GM18873 (cell line): ENCODE measurements around the gene FAM72B.
"Not testable (repeated sequence)": the region's sequence is repeated elsewhere in the genome, so short reads cannot be mapped to it uniquely, and the experiment has no call there.

Source experiments
- ATAC-seq: cut with Tn5 transposase; IDR thresholded peaks from one replicate; pipeline ENCODE4 v1.9.1; 2021; ENCODE audit warnings: mild to moderate bottlenecking, moderate library complexity, moderate number of reproducible peaks; ENCODE audit not compliant: unreplicated experiment, low FRiP score

Gene FAM72B

DNA sequence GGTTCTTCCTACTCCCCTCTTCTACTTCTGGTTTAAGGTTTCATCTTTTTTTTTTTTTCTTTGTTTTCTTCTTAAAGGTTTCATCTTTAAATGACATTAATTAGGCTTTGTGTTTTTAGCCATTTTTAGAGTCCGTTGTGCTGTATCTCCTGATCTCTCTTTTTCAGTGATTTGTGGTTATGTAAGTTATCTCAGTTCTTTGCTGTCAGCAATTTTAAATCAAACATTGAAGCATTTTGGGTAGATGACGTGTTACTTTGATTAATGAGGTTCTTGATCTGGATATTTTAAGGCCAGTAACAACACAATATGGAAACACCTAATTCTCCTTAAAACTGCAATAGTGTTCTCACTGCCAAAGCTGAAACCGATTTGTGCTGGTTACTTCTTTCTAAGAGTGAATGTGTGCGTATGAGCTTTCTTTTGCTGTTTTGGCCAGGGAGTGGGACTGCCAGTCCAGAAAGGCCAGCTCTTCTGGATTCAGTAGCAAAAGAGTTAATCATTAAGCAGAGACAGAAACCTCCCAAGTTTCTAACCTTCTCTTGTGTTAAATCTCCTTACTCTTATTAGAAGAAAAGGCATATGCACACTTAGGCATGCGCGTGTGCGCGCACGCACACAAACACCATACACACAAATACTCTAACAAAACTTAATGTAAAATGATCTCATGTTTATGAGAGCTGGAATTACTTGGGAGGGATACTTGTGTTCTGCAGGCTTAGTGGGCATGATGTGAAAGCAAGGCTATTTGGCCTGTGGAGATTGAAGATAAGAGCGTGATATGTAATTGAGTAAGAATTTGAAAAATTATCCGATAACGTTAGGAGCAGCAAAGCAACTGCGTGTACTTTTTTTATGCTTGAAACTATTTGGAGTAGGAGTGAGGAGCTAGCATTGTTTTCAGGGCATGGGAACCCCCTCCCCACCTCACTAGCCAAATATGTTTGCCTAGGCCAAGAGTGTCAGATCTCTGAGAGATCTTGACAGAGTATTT lies 17.1 kb upstream of the FAM72B start:
- not testable (repeated sequence) for ATAC-seq

- not testable (repeated sequence) for ATAC-seq
Measured at GRCh38 chr1:121200232-121200631, 16.1 kb upstream of the FAM72B start.

DNA sequence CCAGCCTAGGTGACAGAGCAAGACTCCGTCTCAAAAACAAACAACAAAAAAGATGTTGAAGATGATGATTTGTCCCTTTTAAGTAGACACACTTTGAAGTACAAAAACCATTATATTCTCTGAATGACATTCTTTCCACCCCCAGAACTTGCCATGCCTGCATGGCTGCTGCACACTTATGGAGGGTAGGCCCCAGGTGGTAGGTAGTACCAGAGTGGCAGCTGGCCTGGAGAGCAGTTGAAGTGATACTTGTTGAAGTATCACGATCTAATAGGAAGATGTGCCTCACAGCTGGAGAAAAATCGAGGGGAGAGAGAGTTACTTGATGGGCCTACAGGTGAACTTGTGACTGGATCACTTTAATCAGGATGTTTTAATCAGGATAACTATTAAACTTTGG lies 15.6 kb upstream of the FAM72B start:
- ATAC-seq = not testable (repeated sequence)

DNA sequence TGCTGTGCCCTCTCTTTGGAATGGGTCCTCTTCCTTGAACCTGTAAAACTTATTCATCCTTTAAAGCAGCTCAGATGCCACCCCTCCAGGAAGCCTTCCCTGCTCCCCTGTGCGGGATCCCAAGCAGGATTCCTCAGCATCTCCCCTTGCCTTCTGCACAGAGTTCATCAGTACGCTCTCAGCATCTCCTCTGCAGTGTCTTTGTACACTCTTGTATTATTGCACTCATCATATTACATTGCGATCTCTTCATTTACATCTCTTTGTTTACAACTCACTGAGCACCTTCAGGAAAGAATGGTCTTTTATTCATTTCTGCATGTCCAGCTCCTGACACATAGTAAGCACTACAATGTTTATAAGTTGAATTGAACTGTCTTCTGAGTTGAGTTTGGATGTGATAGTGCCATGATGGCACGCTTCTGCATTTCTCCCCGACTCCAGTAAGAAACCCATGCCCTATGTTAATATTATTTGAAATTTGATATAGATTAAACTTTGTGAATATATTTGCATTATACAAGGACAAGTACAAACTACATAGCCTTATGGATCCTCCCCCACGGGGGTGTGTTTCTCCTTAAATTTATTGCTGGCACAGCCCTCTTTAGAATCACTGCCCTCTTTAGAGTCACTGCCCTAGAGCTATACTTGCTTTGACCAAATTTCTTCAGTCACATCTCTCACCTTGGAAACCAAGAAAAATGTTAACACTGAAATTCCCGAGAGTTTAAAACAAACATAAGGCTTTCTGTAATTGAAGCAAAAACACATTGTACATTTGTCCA lies 13.1 kb upstream of the FAM72B start:
- not testable (repeated sequence) for ATAC-seq

GRCh38 chr1:121192512-121192911 lies 8.4 kb upstream of the FAM72B start:
- ATAC-seq = not testable (repeated sequence)

GRCh38 chr1:121187914-121188313 lies 3.8 kb upstream of the FAM72B start:
- not testable (repeated sequence) for ATAC-seq

DNA sequence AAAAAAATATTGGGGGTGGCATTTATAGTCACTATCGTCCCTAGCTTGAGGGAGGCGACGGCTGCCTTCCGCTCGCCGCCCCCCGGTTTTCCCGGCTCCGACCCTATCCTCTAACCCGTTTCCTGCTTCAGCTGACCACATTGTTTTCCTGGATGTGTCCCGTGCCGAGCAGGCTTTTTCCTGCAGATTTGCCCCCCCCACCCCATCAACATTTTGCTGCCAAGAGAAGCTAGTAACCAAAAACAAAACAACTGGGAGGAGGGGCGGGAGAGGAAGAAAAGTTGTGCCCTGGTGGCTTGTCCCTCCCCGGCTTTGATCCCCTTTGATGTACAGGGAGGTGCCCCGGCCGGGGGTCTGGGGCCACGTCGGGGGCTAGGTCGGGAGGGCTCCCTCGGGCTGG lies 2.1 kb upstream of the FAM72B start:
- not testable (repeated sequence) for ATAC-seq

GRCh38 chr1:121185140-121185708 lies 1.1 kb upstream of the FAM72B start:
- not testable (repeated sequence) for ATAC-seq

GRCh38 chr1:121183867-121184266 lies 273 bp downstream of the FAM72B start:
- not testable (repeated sequence) for ATAC-seq

- ATAC-seq = not testable (repeated sequence)
Measured at GRCh38 chr1:121178197-121178596, 5.9 kb downstream of the FAM72B start.

- ATAC-seq = not testable (repeated sequence)
Measured at GRCh38 chr1:121176649-121177048, 7.5 kb downstream of the FAM72B start.

DNA sequence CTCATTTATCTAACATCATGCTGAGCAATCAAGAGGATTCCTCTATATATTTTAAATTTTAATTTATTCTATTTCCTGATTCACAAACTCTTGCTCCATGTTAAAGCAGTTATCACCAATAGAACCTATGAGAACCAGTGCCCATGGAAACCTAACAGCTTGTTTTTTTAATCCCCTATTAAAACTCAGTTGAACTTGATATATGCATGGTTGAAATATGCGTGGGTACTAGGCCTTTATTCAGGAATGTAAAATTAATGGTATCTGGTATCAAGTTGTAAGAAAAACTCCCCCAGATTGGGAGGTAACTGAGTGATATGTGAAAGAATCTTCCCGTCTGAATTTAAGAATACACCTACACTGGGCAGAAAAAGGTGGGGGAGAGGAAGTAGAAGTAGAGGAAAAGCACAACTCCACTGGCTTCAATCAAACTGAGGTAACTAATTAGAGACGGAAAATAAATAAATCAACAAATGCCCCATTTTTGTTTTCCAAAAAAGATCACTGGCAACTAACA lies 15.9 kb downstream of the FAM72B start:
- not testable (repeated sequence) for ATAC-seq

DNA sequence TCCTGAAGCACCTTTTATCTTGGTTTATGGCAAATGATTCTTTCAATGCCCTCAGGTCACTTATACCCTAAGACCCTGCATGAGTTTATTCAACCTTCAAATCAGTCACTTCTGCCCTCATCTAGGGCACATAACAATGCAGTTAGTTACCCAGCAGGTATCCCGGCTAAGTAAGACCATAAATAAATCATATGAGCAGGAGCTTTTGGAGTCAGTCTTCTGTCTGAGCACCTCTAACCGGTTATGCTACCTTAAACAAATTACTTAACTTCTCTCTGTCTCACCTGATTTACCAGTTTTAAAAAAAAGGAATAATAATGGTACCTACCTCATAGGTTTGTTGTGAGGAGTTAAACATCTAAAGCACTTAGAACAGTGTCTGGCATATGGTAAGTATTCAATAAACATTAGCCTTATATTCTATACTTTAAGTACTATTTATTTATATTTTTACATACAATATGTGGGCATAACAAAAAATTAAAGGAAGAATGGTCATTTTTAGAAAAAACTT lies 16.9 kb downstream of the FAM72B start:
- ATAC-seq = not testable (repeated sequence)

GRCh38 chr1:121165296-121165695 lies 18.8 kb downstream of the FAM72B start:
- not testable (repeated sequence) for ATAC-seq

DNA sequence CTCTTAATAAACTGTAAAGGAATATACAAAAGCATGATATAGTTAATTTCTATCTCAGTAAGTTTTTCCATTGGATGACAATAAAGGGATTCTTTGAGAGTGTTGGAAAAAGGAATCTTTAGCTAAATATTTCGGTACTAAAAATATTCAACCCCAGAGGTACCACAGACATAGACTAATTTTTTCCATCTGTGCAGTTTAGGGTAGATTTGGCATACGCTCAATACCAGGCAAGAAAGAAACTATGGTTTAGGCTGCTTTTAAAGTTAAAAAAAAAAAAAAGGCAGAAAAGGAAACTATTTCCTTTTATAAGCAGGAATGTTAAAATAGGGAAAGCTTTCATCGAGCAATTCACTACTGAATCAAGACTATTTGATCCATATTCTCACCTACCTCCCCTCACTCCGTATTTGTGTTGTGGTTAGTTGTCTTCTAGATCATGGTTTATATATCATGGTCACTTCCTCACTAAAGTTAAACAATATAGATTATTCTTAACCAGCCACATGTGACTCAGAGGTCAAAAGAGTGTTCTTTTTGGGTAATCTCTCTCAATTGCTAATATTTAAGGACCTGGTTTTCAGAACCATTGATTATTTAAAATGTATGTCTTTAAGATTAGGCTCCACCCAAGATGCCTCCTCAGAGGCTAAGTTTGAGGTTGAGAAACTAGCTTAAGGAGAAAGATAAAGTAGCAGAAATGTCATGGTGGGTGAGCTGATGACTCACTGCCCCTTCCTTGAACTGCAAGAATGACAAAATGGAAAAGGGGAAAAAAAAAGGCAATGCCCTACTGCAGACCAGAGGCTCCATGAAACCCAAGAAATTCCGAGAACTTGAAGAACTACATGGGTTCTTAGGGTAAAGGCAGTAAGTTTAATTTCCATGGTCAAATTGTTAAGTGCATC lies 20.0 kb downstream of the FAM72B start:
- ATAC-seq = not testable (repeated sequence)

DNA sequence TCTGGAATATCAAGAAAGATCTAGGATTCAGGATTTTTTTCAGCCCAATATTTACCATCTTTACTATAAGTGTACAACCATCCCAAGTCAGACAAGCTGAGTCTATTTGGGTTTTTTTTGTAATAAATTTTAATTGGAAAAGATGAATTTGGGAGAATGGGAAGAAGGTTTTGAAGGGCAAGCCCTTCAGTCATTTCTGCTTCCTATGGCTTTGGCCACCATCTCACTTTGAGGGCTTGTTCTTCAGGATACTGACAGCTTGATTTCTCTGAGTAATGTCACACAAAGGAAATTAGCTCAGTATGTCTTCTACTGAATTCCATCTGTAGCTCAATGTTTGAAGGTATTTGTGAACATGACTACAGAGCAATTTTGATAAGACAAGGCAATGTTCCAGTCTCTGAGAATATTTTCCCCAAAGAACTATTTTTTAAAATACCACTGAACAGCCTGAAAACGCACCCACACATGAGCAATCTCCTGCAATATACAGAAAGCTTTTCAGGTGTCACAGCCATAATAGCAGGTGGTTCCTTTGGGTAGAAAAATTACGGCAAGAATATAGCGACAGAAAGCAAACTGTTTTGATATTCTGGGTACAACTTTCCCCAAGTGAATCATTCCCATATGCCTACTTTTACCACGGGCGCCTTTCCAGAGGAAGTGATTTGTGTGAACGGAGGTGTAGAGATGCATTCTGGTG lies 22.8 kb downstream of the FAM72B start:
- ATAC-seq = not testable (repeated sequence)

DNA sequence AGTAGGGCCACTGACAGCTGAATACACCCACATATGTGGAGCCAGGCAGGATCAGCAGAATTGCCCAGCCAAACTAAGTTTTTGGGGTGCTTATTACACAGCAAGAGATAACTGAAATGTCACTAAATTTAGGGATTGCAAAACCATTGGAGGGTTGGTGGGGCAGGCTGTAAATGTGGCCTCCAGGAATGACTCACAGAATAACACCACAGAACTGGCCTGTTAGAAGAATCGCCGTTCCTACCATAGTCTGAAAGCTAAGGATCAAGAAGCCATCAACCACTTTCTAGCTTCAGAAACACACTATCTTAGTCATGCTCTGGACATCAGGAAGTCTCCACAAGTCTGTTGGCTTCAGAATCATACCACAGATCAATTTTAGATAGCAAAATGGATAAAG lies 24.0 kb downstream of the FAM72B start:
- not testable (repeated sequence) for ATAC-seq

GRCh38 chr1:121157609-121158008 lies 26.5 kb downstream of the FAM72B start:
- not testable (repeated sequence) for ATAC-seq
